Lung (tissue), 12 donors: Measurements from ENCODE around the gene GMNC. TPM values are rescaled to one million over a fixed set of nuclear protein-coding genes. Genes with fewer than 3 reads are reported as not detected.
A peak's percentile ranks its signal among the peaks of the same experiment; 100 is the strongest.

Experiments
- ATAC-seq: fragments of 200-7000 bp; cut with Tn5 transposase; one replicate; pipeline ENCODE4 v1.9.1; 2020; ENCODE audit warnings: moderate number of reproducible peaks; ENCODE audit not compliant: insufficient read depth, low FRiP score
- DNase-seq, 3 donors: peaks; one replicate each; pipeline ENCODE4 v3.0.0-alpha.2; 2013 to 2017
- H3K27ac ChIP-seq, 2 donors: one replicate each; pipeline ENCODE4 v1.5.1; 2013; ENCODE audit warnings: mild to moderate bottlenecking in 2 of 2, moderate library complexity in 2 of 2, control low read depth in 1 of 2, inconsistent platforms in 1 of 2, low read depth in 1 of 2, low read length in 1 of 2
- H3K27me3 ChIP-seq, 3 donors: one replicate each; pipeline ENCODE4 v1.5.1; 2013; ENCODE audit warnings: low read length in 2 of 3; ENCODE audit not compliant: control insufficient read depth in 3 of 3, insufficient read depth in 3 of 3
- H3K36me3 ChIP-seq, 4 donors: one replicate each; pipeline ENCODE4 v1.5.1; 2013; ENCODE audit warnings: low read length in 4 of 4, mild to moderate bottlenecking in 1 of 4, moderate library complexity in 1 of 4; ENCODE audit not compliant: control insufficient read depth in 4 of 4, insufficient read depth in 4 of 4
- H3K4me1 ChIP-seq, 5 donors: one replicate each; pipeline ENCODE4 v1.5.1; 2013; ENCODE audit warnings: low read length in 5 of 5, mild to moderate bottlenecking in 2 of 5, moderate library complexity in 1 of 5; ENCODE audit not compliant: control insufficient read depth in 5 of 5, insufficient read depth in 5 of 5
- H3K4me3 ChIP-seq: one replicate; pipeline ENCODE4 v1.5.1; 2013; ENCODE audit warnings: mild to moderate bottlenecking, control low read depth, moderate library complexity
- H3K9ac ChIP-seq, 2 donors: one replicate each; pipeline ENCODE4 v1.5.1; 2013; ENCODE audit warnings: low read length in 2 of 2, control low read depth in 1 of 2; ENCODE audit not compliant: insufficient read depth in 1 of 2
- H3K9me3 ChIP-seq, 4 donors: one replicate each; pipeline ENCODE4 v1.5.1; 2013; ENCODE audit warnings: low read length in 3 of 4, mild to moderate bottlenecking in 1 of 4, moderate library complexity in 1 of 4; ENCODE audit not compliant: control insufficient read depth in 4 of 4, insufficient read depth in 3 of 4
- CTCF ChIP-seq: IDR thresholded peaks from 2 replicates; pipeline ENCODE4 v1.5.1; 2012; ENCODE audit warnings: mild to moderate bottlenecking; ENCODE audit errors: control extremely low read depth, extremely low read depth
- WGBS, 2 donors: extraction: QIAGEN DNeasy Blood & Tissue Kit; methylation state at CpG; one replicate each; pipeline ENCODE4 v1.1.7; 2013; 5-methylcytosine and 5-hydroxymethylcytosine counted together
- polyA plus RNA-seq, 2 donors: library from polyadenylated mRNA; stranded (reverse); fragments of 200-250 nt; gene quantifications; one replicate each; pipeline ENCODE4 v1.2.1, GENCODE V29; 2013
- total RNA-seq, 2 donors: library from RNA; depleted of rRNA in 1 of 2; stranded (reverse); fragments of >200 nt in 1 of 2; gene quantifications; one replicate each; pipeline ENCODE4 v1.2.1, GENCODE V29; 2014 to 2021
- donor health status: control.
- donor health status: control.
- donor health status: Bipolar disorder and iron deficiency.
- donor health status: healthy.
- donor health status: DM: yes; HTN: yes; CAD: no.

The GMNC gene
- total and polyA plus RNA-seq, 4 donors: 0.07 to 0.34 (median 0.09) TPM

GRCh38 chr3:190826018-190826417 is 36.5 kb downstream of the GMNC start:
- no peak overlapping the region for H3K4me3 ChIP-seq
- H3K36me3 ChIP-seq: no peaks in the 10 kb centered on the region
- DNase-seq (peak; percentile 46 to 71 (median 69)), ATAC-seq (no peak)
- TF ChIP-seq CTCF: no peak
- no peaks in the 10 kb centered on the region for H3K4me1 ChIP-seq
- H3K9ac ChIP-seq: no peak overlapping the region
- WGBS, 2 donors: 70 to 77% methylated on average over 2 of the region's 2 CpGs
- H3K9me3 ChIP-seq: no peaks in the 10 kb centered on the region
- H3K27ac ChIP-seq: no peak overlapping the region
- no peaks in the 10 kb centered on the region for H3K27me3 ChIP-seq

DNA sequence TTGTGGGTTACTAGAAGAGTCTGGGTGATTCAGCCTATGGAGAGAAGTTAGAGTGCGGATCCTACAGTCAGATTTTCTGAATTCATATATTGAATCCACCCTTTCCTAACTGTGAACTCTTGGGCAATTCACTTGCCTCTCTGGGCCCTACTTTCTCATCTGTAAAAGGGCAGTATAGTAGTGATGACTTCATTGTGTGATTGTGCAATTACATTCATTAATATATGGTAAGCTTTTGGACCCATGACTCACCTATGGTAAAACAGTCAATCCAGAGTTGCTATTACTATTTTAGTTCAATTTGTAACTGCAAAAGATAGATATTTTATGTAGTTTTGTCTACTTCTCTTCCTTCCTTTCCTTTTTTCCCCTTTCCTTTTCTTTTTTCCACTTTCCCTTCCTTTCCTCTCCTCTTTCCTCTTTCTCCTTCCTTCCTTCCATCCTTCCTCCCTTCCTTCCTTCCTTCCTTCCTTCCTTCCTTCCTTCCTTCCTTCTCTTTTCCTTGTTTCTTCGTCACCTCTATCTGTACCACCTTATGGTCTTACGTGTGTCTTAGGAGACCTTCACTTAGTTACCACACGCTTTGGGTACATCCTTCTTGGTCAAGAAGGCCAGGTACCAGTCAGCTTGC is 37.0 kb downstream of the GMNC start:
- Histone ChIP-seq H3K36me3 (no peaks in the 10 kb centered on the region), H3K4me3 (no peak overlapping the region), H3K27me3 (no peaks in the 10 kb centered on the region), H3K4me1 (no peaks in the 10 kb centered on the region), H3K9me3 (no peaks in the 10 kb centered on the region), H3K9ac (no peak overlapping the region), H3K27ac (no peak overlapping the region)
- WGBS, 2 donors: 91 to 94% methylated on average over 4 of the region's 4 CpGs
- no peak for DNase-seq
- no peak for ATAC-seq
- TF ChIP-seq CTCF: no peak

DNA sequence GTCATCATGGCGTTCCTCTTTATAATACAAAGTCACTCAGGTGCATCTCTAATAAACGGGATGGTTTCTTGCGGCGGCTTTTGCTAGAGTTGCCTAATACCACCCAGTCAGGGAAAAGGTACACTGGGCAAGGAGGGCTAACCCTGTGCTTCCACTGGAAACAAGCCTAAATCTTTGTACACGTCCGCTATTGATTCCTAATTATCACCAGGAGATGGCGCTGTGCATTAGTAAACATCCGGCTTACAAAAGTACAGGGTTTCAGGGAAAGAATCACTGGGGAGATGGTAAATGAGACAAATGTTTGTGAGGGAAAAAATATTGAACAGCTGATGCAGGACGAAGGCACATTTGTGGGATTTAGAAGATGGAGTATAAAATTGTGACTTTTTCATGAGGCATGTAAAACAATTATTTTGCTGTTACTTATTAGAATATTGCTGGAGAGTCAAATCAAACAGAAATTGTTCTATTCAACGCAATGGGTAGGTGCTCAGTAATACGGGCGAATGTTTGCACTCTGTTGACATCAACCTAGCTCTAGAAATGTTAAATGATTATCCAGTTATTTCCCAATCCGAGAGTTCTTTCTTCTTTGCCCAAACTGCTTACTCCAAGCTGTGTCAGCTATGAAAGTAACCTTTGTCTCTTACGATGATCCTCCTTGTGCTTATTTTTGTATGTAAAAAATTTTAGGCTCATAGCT is 50.6 kb downstream of the GMNC start:
- Histone ChIP-seq H3K4me1 (peaks cover 0 to 8% (median 0%) of the 10 kb centered on the region in 5 donors), H3K36me3 (no peaks in the 10 kb centered on the region), H3K9ac (peak overlapping the region in 1 of 2 donors; percentile 69), H3K9me3 (no peaks in the 10 kb centered on the region), H3K4me3 (no peak overlapping the region), H3K27ac (no peak overlapping the region), H3K27me3 (no peaks in the 10 kb centered on the region)
- ATAC-seq: no peak
- 40 to 47% methylated on average over 14 of the region's 14 CpGs for WGBS, 2 donors
- TF ChIP-seq CTCF: no peak
- DNase-seq: peak; percentile 43 to 76 (median 68)
